ENCODE data around the gene C4orf51. TPM values are rescaled to one million over a fixed set of nuclear protein-coding genes. Genes with fewer than 3 reads are reported as not detected.

The C4orf51 gene
- total RNA-seq, 2 experiments from 2014 or later = not detected

- Mint-ChIP-seq H3K27me3 (peaks cover 12% of the 10 kb centered on the region), H3K4me3 (no peak overlapping the region), H3K27ac (no peak overlapping the region), H3K36me3 (ENCODE audit: low read depth) (no peaks in the 10 kb centered on the region), H3K4me1 (ENCODE audit: low read depth) (peaks cover 17% of the 10 kb centered on the region), H3K9me3 (no peaks in the 10 kb centered on the region)
- DNase-seq (no peak), ATAC-seq (no peak)
- intact Hi-C loops (cut with micrococcal nuclease) = loop anchor here (5.0 kb wide), 2 partner anchors 77 to 108 kb away; no protein-coding TSS in a partner anchor
- no peak for TF ChIP-seq CTCF (IDR thresholded peaks at IDR 0.05)
- CTCF ChIA-PET = no interaction called here
- POLR2A ChIA-PET = no interaction called here
These were observed 50.1 kb downstream of the C4orf51 start for GRCh38 chr4:145730026-145730425.

- POLR2A ChIA-PET = no interaction called here
- intact Hi-C loops (cut with micrococcal nuclease) = loop anchor here (5.0 kb wide), 2 partner anchors 76 to 109 kb away; no protein-coding TSS in a partner anchor
- no peak for TF ChIP-seq CTCF (IDR thresholded peaks at IDR 0.05)
These were observed 51.1 kb downstream of the C4orf51 start for GRCh38 chr4:145731028-145731427.

GRCh38 chr4:145732001-145732815, 52.3 kb downstream of the C4orf51 start:
- TF ChIP-seq CTCF (IDR thresholded peaks at IDR 0.05) = no peak
- Mint-ChIP-seq H3K27me3 (peaks cover 12% of the 10 kb centered on the region), H3K9me3 (no peaks in the 10 kb centered on the region), H3K27ac (no peak overlapping the region), H3K4me1 (ENCODE audit: low read depth) (peaks cover 17% of the 10 kb centered on the region), H3K4me3 (peak overlapping the region; percentile 69), H3K36me3 (ENCODE audit: low read depth) (no peaks in the 10 kb centered on the region)
- no peak for ATAC-seq
- intact Hi-C loops (cut with micrococcal nuclease) = loop anchor here (5.0 kb wide), 2 partner anchors 75 to 110 kb away; no protein-coding TSS in a partner anchor
- CTCF ChIA-PET = no interaction called here
- DNase-seq = no peak
- POLR2A ChIA-PET = no interaction called here

More at GRCh38 chr4:145731028-145731427, 51.1 kb downstream of the C4orf51 start:
- Mint-ChIP-seq H3K4me3 (no peak overlapping the region), H3K27ac (no peak overlapping the region), H3K9me3 (no peaks in the 10 kb centered on the region), H3K36me3 (ENCODE audit: low read depth) (no peaks in the 10 kb centered on the region), H3K4me1 (ENCODE audit: low read depth) (peaks cover 17% of the 10 kb centered on the region), H3K27me3 (peaks cover 12% of the 10 kb centered on the region)
- CTCF ChIA-PET = no interaction called here
- no peak for ATAC-seq
- no peak for DNase-seq

- H3K4me3 Mint-ChIP-seq = peak overlapping the region; percentile 69
- ATAC-seq = peak; percentile 96
- POLR2A ChIA-PET = interaction anchor here (0.9 kb wide), 1 partner anchor 11 kb away, joined by 3 read pairs; no protein-coding TSS in a partner anchor
These were observed 53.2 kb downstream of the C4orf51 start for GRCh38 chr4:145732895-145733880.

More at GRCh38 chr4:145732895-145733880, 53.2 kb downstream of the C4orf51 start:
- peak overlapping the region; percentile 49 for H3K27ac Mint-ChIP-seq
- intact Hi-C loops (cut with micrococcal nuclease) = loop anchor here (5.0 kb wide), 2 partner anchors 74 to 111 kb away; no protein-coding TSS in a partner anchor
- TF ChIP-seq CTCF (IDR thresholded peaks at IDR 0.05) = no peak
- CTCF ChIA-PET = interaction anchor here (0.6 kb wide), 1 partner anchor 608 kb away, joined by 5 read pairs; no protein-coding TSS in a partner anchor
- H3K27me3 Mint-ChIP-seq = peaks cover 12% of the 10 kb centered on the region
- H3K9me3 Mint-ChIP-seq = no peaks in the 10 kb centered on the region
- DNase-seq = peak; percentile 89
- no peaks in the 10 kb centered on the region for H3K36me3 Mint-ChIP-seq (ENCODE audit: low read depth)
- H3K4me1 Mint-ChIP-seq (ENCODE audit: low read depth) = peaks cover 17% of the 10 kb centered on the region
